ENCODE data around the gene SUMO1. TPM values are rescaled to one million over a fixed set of nuclear protein-coding genes. Genes with fewer than 3 reads are reported as not detected.
"Not testable (repeated sequence)": the region's sequence is repeated elsewhere in the genome, so short reads cannot be mapped to it uniquely, and the experiment has no call there.

The SUMO1 gene
- total RNA-seq, 2 donors from 2014 or later = 5.6 to 43.8 TPM

- intact Hi-C loops (cut with DNase I) = no loop called here
- ATAC-seq (no peak), DNase-seq (no peak)
- no peaks in the 10 kb centered on the region for H3K27me3 ChIP-seq
- WGBS, 2 donors = 60 to 64% methylated on average over 4 of the region's 4 CpGs
- no peaks in the 10 kb centered on the region for H3K9me3 ChIP-seq
- no peak overlapping the region for H3K27ac ChIP-seq
- no peak overlapping the region for H3K4me3 ChIP-seq
- peaks cover 4% of the 10 kb centered on the region for H3K4me1 ChIP-seq
- no peaks in the 10 kb centered on the region for H3K36me3 ChIP-seq (replicated peaks in 1 of 2; ENCODE audit: insufficient read depth in 1 of 2, low read depth in 2 of 2)
- TF ChIP-seq POLR2A (IDR thresholded peaks at IDR 0.05) = no peak
- no peak for TF ChIP-seq CTCF (IDR thresholded peaks at IDR 0.05)
These were observed 23.1 kb upstream of the SUMO1 start for GRCh38 chr2:202261531-202261930.

GRCh38 chr2:202251494-202251893, 13.1 kb upstream of the SUMO1 start:
- no peak for TF ChIP-seq CTCF (IDR thresholded peaks at IDR 0.05)
- TF ChIP-seq POLR2A (IDR thresholded peaks at IDR 0.05) = no peak
- WGBS, 2 donors = 69 to 72% methylated on average over 5 of the region's 5 CpGs
- intact Hi-C loops (cut with DNase I) = no loop called here

GRCh38 chr2:202249521-202250253, 11.3 kb upstream of the SUMO1 start:
- Histone ChIP-seq H3K4me3 (no peak overlapping the region), H3K36me3 (replicated peaks in 1 of 2; ENCODE audit: insufficient read depth in 1 of 2, low read depth in 2 of 2) (no peaks in the 10 kb centered on the region), H3K4me1 (no peaks in the 10 kb centered on the region), H3K9me3 (no peaks in the 10 kb centered on the region), H3K27ac (no peak overlapping the region), H3K27me3 (no peaks in the 10 kb centered on the region)
- DNase-seq (no peak), ATAC-seq (no peak)
- TF ChIP-seq POLR2A (IDR thresholded peaks at IDR 0.05) = no peak
- TF ChIP-seq CTCF (IDR thresholded peaks at IDR 0.05) = no peak
- 56 to 59% methylated on average over 10 of the region's 10 CpGs for WGBS, 2 donors
- intact Hi-C loops (cut with DNase I) = no loop called here

More at GRCh38 chr2:202251494-202251893, 13.1 kb upstream of the SUMO1 start:
- no peak overlapping the region for H3K4me3 ChIP-seq
- no peaks in the 10 kb centered on the region for H3K27me3 ChIP-seq
- DNase-seq (no peak), ATAC-seq (no peak)
- no peaks in the 10 kb centered on the region for H3K36me3 ChIP-seq (replicated peaks in 1 of 2; ENCODE audit: insufficient read depth in 1 of 2, low read depth in 2 of 2)
- H3K9me3 ChIP-seq = no peaks in the 10 kb centered on the region
- no peaks in the 10 kb centered on the region for H3K4me1 ChIP-seq
- H3K27ac ChIP-seq = no peak overlapping the region

- intact Hi-C loops (cut with DNase I); ATAC-seq; H3K4me3 ChIP-seq; H3K4me1 ChIP-seq; H3K27me3 ChIP-seq; H3K36me3 ChIP-seq (replicated peaks in 1 of 2; ENCODE audit: insufficient read depth in 1 of 2, low read depth in 2 of 2); H3K9me3 ChIP-seq; DNase-seq; H3K27ac ChIP-seq: not testable (repeated sequence)
- WGBS, 2 donors = 92 to 95% methylated on average over 5 of the region's 5 CpGs
These were observed 9.3 kb upstream of the SUMO1 start for GRCh38 chr2:202247710-202248109.

GRCh38 chr2:202237787-202238233, 587 bp downstream of the SUMO1 start:
- DNase-seq = peak in 3 of 4 donors; percentile 10 to 30 (median 18)
- 0 to 1% methylated on average over 10 to 30 of the region's 30 CpGs for WGBS, 2 donors
- H3K27me3 ChIP-seq = no peaks in the 10 kb centered on the region

More at GRCh38 chr2:202237787-202238233, 587 bp downstream of the SUMO1 start:
- Histone ChIP-seq H3K27ac (peak overlapping the region; percentile 52 to 86 (median 75)), H3K36me3 (replicated peaks in 1 of 2; ENCODE audit: insufficient read depth in 1 of 2, low read depth in 2 of 2) (no peaks in the 10 kb centered on the region), H3K4me3 (peak overlapping the region; percentile 63 to 70), H3K4me1 (peaks cover 10% of the 10 kb centered on the region), H3K9me3 (no peaks in the 10 kb centered on the region)
- peak; percentile 45 for ATAC-seq
- intact Hi-C loops (cut with DNase I) = no loop called here
- TF ChIP-seq CTCF (IDR thresholded peaks at IDR 0.05) (no peak), POLR2A (IDR thresholded peaks at IDR 0.05) (no peak)

Data from body of pancreas (tissue), 4 donors.